IMR-90 (cell line): ENCODE measurements around the gene RPTOR. TPM values are rescaled to one million over a fixed set of nuclear protein-coding genes. Genes with fewer than 3 reads are reported as not detected.

ENCODE experiments used
- ATAC-seq: fragments of 200-7000 bp; cut with Tn5 transposase; 2 replicates; pipeline ENCODE4 v1.9.1; 2020; ENCODE audit warnings: low read depth, mild to moderate bottlenecking, moderate library complexity
- BruUV-seq: library from RNA; stranded (reverse); fragments of 400-500 nt; replicated peaks from 2 replicates; lab custom pipeline; 2021; lab: Mats Ljungman, UMichigan
- CTCF ChIA-PET: fragments of 300-600 bp; formaldehyde crosslinking; extraction: SDS; loops from one replicate; lab custom pipeline; 2021; ENCODE audit warnings: antibody characterized with exemption; lab: Yijun Ruan, JAX
- POLR2A ChIA-PET: fragments of 300-600 bp; sonication (Branson Sonifier 250); formaldehyde crosslinking; loops from one replicate; lab custom pipeline; 2022; ENCODE audit warnings: antibody characterized with exemption; ENCODE audit not compliant: unreplicated experiment; lab: Charles Lee
- DNase-seq: peaks from one replicate; pipeline ENCODE4 v3.0.0; 2013
- H2AFZ ChIP-seq: replicated peaks from 2 replicates; pipeline ENCODE3; 2013; ENCODE audit warnings: low read length, mild to moderate bottlenecking; ENCODE audit not compliant: poor library complexity
- H2AK5ac ChIP-seq: 2 replicates; pipeline ENCODE4 v1.6.1; 2013; ENCODE audit warnings: low read depth, low read length, inconsistent platforms
- H2AK9ac ChIP-seq: replicated peaks from 2 replicates; pipeline ENCODE3; 2013; ENCODE audit warnings: mild to moderate bottlenecking, low read depth, low read length, moderate library complexity; ENCODE audit not compliant: poor library complexity
- H2BK120ac ChIP-seq: 2 replicates; pipeline ENCODE4 v1.6.1; 2013; ENCODE audit warnings: low read depth, low read length, inconsistent platforms
- H2BK15ac ChIP-seq: 3 replicates; pipeline ENCODE4 v1.6.1; 2013; ENCODE audit warnings: low read depth, low read length, inconsistent platforms
- H2BK20ac ChIP-seq: 2 replicates; pipeline ENCODE4 v1.6.1; 2013; ENCODE audit warnings: low read depth, mild to moderate bottlenecking, inconsistent platforms, low read length, moderate library complexity
- H2BK5ac ChIP-seq: 2 replicates; pipeline ENCODE4 v1.6.1; 2013; ENCODE audit warnings: mild to moderate bottlenecking, low read depth, low read length, inconsistent platforms; ENCODE audit not compliant: poor library complexity, severe bottlenecking
- H3K14ac ChIP-seq: replicated peaks from 2 replicates; pipeline ENCODE4 v1.6.1; 2013; ENCODE audit warnings: low read depth, low read length, inconsistent platforms
- H3K18ac ChIP-seq: 2 replicates; pipeline ENCODE4 v1.6.1; 2013; ENCODE audit warnings: low read depth, low read length, control low read depth
- H3K23ac ChIP-seq: 2 replicates; pipeline ENCODE4 v1.6.1; 2013; ENCODE audit warnings: low read depth, low read length, inconsistent platforms
- H3K27ac ChIP-seq: 2 replicates; pipeline ENCODE4 v1.5.1; 2013; ENCODE audit warnings: mild to moderate bottlenecking, control low read depth, low read length; ENCODE audit not compliant: insufficient read depth
- H3K27me3 ChIP-seq: 2 replicates; pipeline ENCODE4 v1.6.1; 2013; ENCODE audit warnings: low read length; ENCODE audit not compliant: control insufficient read depth, insufficient read depth
- H3K36me3 ChIP-seq: 2 replicates; pipeline ENCODE4 v1.6.1; 2013; ENCODE audit warnings: low read length, mixed read lengths; ENCODE audit not compliant: control insufficient read depth, insufficient read depth
- H3K4ac ChIP-seq: 2 replicates; pipeline ENCODE4 v1.6.1; 2013; ENCODE audit warnings: low read depth, low read length, inconsistent platforms
- H3K4me1 ChIP-seq: 2 replicates; pipeline ENCODE4 v1.6.1; 2013; ENCODE audit warnings: low read length, mixed read lengths; ENCODE audit not compliant: control insufficient read depth, insufficient read depth
- H3K4me2 ChIP-seq: 2 replicates; pipeline ENCODE4 v1.6.1; 2013; ENCODE audit warnings: low read depth, mild to moderate bottlenecking, control low read depth, low read length, moderate library complexity
- H3K4me3 ChIP-seq: 2 replicates; pipeline ENCODE4 v1.5.1; 2013; ENCODE audit warnings: low read depth, mild to moderate bottlenecking, control low read depth, low read length, moderate library complexity; ENCODE audit not compliant: insufficient read depth
- H3K56ac ChIP-seq: 2 replicates; pipeline ENCODE4 v1.6.1; 2013; ENCODE audit warnings: low read length, inconsistent platforms; ENCODE audit not compliant: insufficient read depth; ENCODE audit errors: extremely low read depth
- H3K79me1 ChIP-seq, 2 experiments: 2 replicates each; pipeline ENCODE4 v1.6.1; 2013; ENCODE audit warnings: low read length in 2 of 2, inconsistent platforms in 1 of 2, low read depth in 1 of 2
- H3K9ac ChIP-seq: 2 replicates; pipeline ENCODE4 v1.6.1; 2013; ENCODE audit warnings: low read depth, low read length, control low read depth
- H3K9me1 ChIP-seq: 2 replicates; pipeline ENCODE4 v1.6.1; 2013; ENCODE audit warnings: low read length, inconsistent platforms; ENCODE audit not compliant: insufficient read depth
- H3K9me3 ChIP-seq: 2 replicates; pipeline ENCODE4 v1.6.1; 2013; ENCODE audit warnings: low read length; ENCODE audit not compliant: control insufficient read depth, insufficient read depth
- H4K20me1 ChIP-seq: 2 replicates; pipeline ENCODE4 v1.6.1; 2013; ENCODE audit warnings: low read length, inconsistent platforms; ENCODE audit not compliant: insufficient read depth
- H4K5ac ChIP-seq: 2 replicates; pipeline ENCODE4 v1.6.1; 2013; ENCODE audit warnings: mild to moderate bottlenecking, low read depth, low read length, control low read depth
- H4K8ac ChIP-seq, 2 experiments: 2 replicates each; pipeline ENCODE4 v1.6.1; 2013; ENCODE audit warnings: low read depth in 2 of 2, low read length in 2 of 2, control low read depth in 1 of 2, inconsistent platforms in 1 of 2
- H4K91ac ChIP-seq: 2 replicates; pipeline ENCODE4 v1.6.1; 2013; ENCODE audit warnings: low read depth, low read length, inconsistent platforms; ENCODE audit not compliant: insufficient read depth
- CEBPB ChIP-seq: IDR thresholded peaks from 2 replicates; pipeline ENCODE4 v1.6.1; 2012; ENCODE audit warnings: low read depth, low read length, improper control_type of control experiment
- CHD1 ChIP-seq: IDR thresholded peaks from 2 replicates; pipeline ENCODE4 v1.6.1; 2012; ENCODE audit warnings: low read depth, low read length, improper control_type of control experiment
- CTCF ChIP-seq: conservative IDR thresholded peaks from 2 replicates; pipeline ENCODE4 v1.5.1; 2012; ENCODE audit warnings: mild to moderate bottlenecking, low read depth, low read length, improper control_type of control experiment
- FOS ChIP-seq: fragments of 150-350 bp; IDR thresholded peaks from 2 replicates; pipeline ENCODE4 v1.6.1; 2016; ENCODE audit warnings: low read depth, low read length
- MAFK ChIP-seq: IDR thresholded peaks from 2 replicates; pipeline ENCODE4 v1.6.1; 2012; ENCODE audit warnings: low read depth, low read length, improper control_type of control experiment
- MAZ ChIP-seq: IDR thresholded peaks from 2 replicates; pipeline ENCODE4 v1.6.1; 2012; ENCODE audit warnings: low read depth, mild to moderate bottlenecking, low read length, improper control_type of control experiment, moderate library complexity, borderline replicate concordance
- MXI1 ChIP-seq: IDR thresholded peaks from 2 replicates; pipeline ENCODE4 v1.6.1; 2012; ENCODE audit warnings: low read depth, mild to moderate bottlenecking, low read length, moderate library complexity, borderline replicate concordance
- NFE2L2 ChIP-seq: fragments of 150-350 bp; IDR thresholded peaks from 2 replicates; pipeline ENCODE4 v1.6.1; 2016; ENCODE audit warnings: low read depth, mild to moderate bottlenecking, low read length
- POLR2A ChIP-seq: IDR thresholded peaks from 2 replicates; pipeline ENCODE4 v1.6.1; 2012; ENCODE audit warnings: mild to moderate bottlenecking, low read depth, low read length
- RAD21 ChIP-seq: IDR thresholded peaks from 2 replicates; pipeline ENCODE4 v1.6.1; 2012; ENCODE audit warnings: low read length, improper control_type of control experiment
- RCOR1 ChIP-seq: IDR thresholded peaks from 2 replicates; pipeline ENCODE4 v1.6.1; 2012; ENCODE audit warnings: mild to moderate bottlenecking, low read length, improper control_type of control experiment; ENCODE audit not compliant: insufficient replicate concordance
- RFX5 ChIP-seq: IDR thresholded peaks from 2 replicates; pipeline ENCODE4 v1.8.0; 2012; ENCODE audit warnings: low read depth, mild to moderate bottlenecking, low read length, moderate library complexity
- SMC3 ChIP-seq: fragments of 150-350 bp; IDR thresholded peaks from 2 replicates; pipeline ENCODE4 v1.6.1; 2016; ENCODE audit warnings: low read depth, mild to moderate bottlenecking, antibody characterized with exemption, low read length, moderate library complexity
- USF2 ChIP-seq: fragments of 150-350 bp; IDR thresholded peaks from 2 replicates; pipeline ENCODE4 v1.6.1; 2017; ENCODE audit warnings: mild to moderate bottlenecking, antibody characterized with exemption, low read length, low read depth
- WGBS, 2 experiments: methylation state at CpG; one replicate each; pipeline versions ENCODE4 v1.1.5 to v1.1.7; 2013; ENCODE audit warnings: missing lambda C conversion rate in 2 of 2; ENCODE audit not compliant: insufficient read length in 1 of 2; ENCODE audit errors: extremely low coverage in 2 of 2; 5-methylcytosine and 5-hydroxymethylcytosine counted together
- dilution Hi-C: fragments of 300-500 bp; cut with HindIII; formaldehyde crosslinking; loops from one replicate; pipeline ENCODE4 v1.14.3; 2018; ENCODE audit warnings: low sequenced_read_pairs; ENCODE audit not compliant: unreplicated experiment
- in situ Hi-C: fragments of 300-500 bp; cut with MboI; formaldehyde crosslinking; loops from 3 replicates; pipeline ENCODE4 v1.14.3; 2019; ENCODE audit warnings: low sequenced_read_pairs, inconsistent platforms, mixed read lengths
- intact Hi-C: fragments of 100-400 bp; cut with micrococcal nuclease; formaldehyde crosslinking; loops from 2 replicates; pipeline ENCODE4 v1.10.0; 2022
- polyA plus RNA-seq, 3 experiments: library from polyadenylated mRNA; depleted of rRNA; stranded (reverse); fragments of >200 nt; gene quantifications; 2 replicates each; pipeline ENCODE4 v1.2.3, GENCODE V29; 2012; ENCODE audit warnings: low replicate concordance in 1 of 3
- total RNA-seq: library from RNA; depleted of rRNA; stranded (reverse); fragments of >200 nt; gene quantifications from 2 replicates; pipeline ENCODE4 v1.2.3, GENCODE V29; 2012
- TF ChIP-seq, protein P1 (sequence below): fragments of 150-350 bp; IDR thresholded peaks from 2 replicates; pipeline ENCODE4 v1.6.1; 2016; ENCODE audit warnings: low read depth, mild to moderate bottlenecking, low read length, moderate library complexity, borderline replicate concordance

RPTOR gene
- total and polyA plus RNA-seq, 2 of the 4 experiments (the other 2 are of a cell fraction) = 10.8 to 14.7 TPM

- H4K5ac ChIP-seq = no peak overlapping the region
- peaks cover 20 to 55% of the 10 kb centered on the region in 2 experiments for H3K79me1 ChIP-seq
- BruUV-seq = no TSS peak
- H2AK9ac ChIP-seq = no peak overlapping the region
- peaks cover 8% of the 10 kb centered on the region for H3K9me1 ChIP-seq
- no peaks in the 10 kb centered on the region for H3K27me3 ChIP-seq
- no peak overlapping the region for H3K56ac ChIP-seq
- peak overlapping the region; percentile 21 for H3K4ac ChIP-seq
- POLR2A ChIA-PET = interaction anchor here (0.6 kb wide), 1 partner anchor 366 kb away, joined by 4 read pairs; no protein-coding TSS in a partner anchor
- peak overlapping the region; percentile 27 for H2AFZ ChIP-seq
- no peak overlapping the region for H3K4me2 ChIP-seq
- no peak overlapping the region for H3K23ac ChIP-seq
- intact Hi-C loops (no loop called here), in situ Hi-C loops (no loop called here), dilution Hi-C loops (no loop called here)
- H3K9ac ChIP-seq = no peak overlapping the region
- H2BK20ac ChIP-seq = no peak overlapping the region
- peak overlapping the region; percentile 51; the same call in 1 of the 2 replicates for H4K91ac ChIP-seq
- H3K4me1 ChIP-seq = peaks cover 10% of the 10 kb centered on the region
- no peak overlapping the region for H3K27ac ChIP-seq
- H2AK5ac ChIP-seq = peak overlapping the region; percentile 63; the same call in 1 of the 2 replicates
- H4K8ac ChIP-seq = no peak overlapping the region
- no peak overlapping the region for H3K18ac ChIP-seq
- H2BK5ac ChIP-seq = no peak overlapping the region
- CTCF ChIA-PET = no interaction called here
- no peak overlapping the region for H3K4me3 ChIP-seq
- H2BK15ac ChIP-seq = no peak overlapping the region
- 0 out of 2 replicates have a peak overlapping the region, but pooled peaks have one; percentile 5 for H2BK120ac ChIP-seq
- ATAC-seq (no peak), DNase-seq (no peak)
- no peaks in the 10 kb centered on the region for H4K20me1 ChIP-seq
- H3K14ac ChIP-seq = 0 out of 2 replicates have a peak overlapping the region, but pooled peaks have one; percentile 23
- WGBS, 2 experiments = no CpG with 5 or more reads among the region's 13 CpGs
- TF ChIP-seq NFE2L2 (no peak), RCOR1 (no peak), USF2 (no peak), RAD21 (no peak), CTCF (no peak), CHD1 (no peak), CEBPB (no peak), MAFK (no peak), FOS (no peak), POLR2A (no peak), MAZ (no peak), MXI1 (no peak), SMC3 (no peak), RFX5 (no peak)
- TF ChIP-seq, protein P1, sequence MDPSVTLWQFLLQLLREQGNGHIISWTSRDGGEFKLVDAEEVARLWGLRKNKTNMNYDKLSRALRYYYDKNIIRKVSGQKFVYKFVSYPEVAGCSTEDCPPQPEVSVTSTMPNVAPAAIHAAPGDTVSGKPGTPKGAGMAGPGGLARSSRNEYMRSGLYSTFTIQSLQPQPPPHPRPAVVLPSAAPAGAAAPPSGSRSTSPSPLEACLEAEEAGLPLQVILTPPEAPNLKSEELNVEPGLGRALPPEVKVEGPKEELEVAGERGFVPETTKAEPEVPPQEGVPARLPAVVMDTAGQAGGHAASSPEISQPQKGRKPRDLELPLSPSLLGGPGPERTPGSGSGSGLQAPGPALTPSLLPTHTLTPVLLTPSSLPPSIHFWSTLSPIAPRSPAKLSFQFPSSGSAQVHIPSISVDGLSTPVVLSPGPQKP = no peak
- H3K36me3 ChIP-seq = peaks cover 5% of the 10 kb centered on the region
- no peaks in the 10 kb centered on the region for H3K9me3 ChIP-seq
These were observed 275.7 kb downstream of the RPTOR start for GRCh38 chr17:80820331-80820730.
